ENCODE measurements around the gene SRPK1. TPM values are rescaled to one million over a fixed set of nuclear protein-coding genes. Genes with fewer than 3 reads are reported as not detected.

The SRPK1 gene
- total RNA-seq, 1 experiment from 2014 or later, result 46.9 TPM

GRCh38 chr6:35905141-35905785 lies 15.6 kb downstream of the SRPK1 start:
- Histone ChIP-seq H3K4me1 (replicated peaks) (no peaks in the 10 kb centered on the region), H3K4me3 (no peak overlapping the region), H3K36me3 (peaks cover 49% of the 10 kb centered on the region), H3K27me3 (replicated peaks) (no peaks in the 10 kb centered on the region; the same call in 1 of the 2 replicates), H3K27ac (no peak overlapping the region), H3K9me3 (replicated peaks) (0 out of 2 replicates have a peak, but pooled peaks cover 2% of the 10 kb centered on the region)
- no peak for DNase-seq (ENCODE audit: low read depth in 1 of 2, low spot score in 2 of 2)

- peaks cover 39% of the 10 kb centered on the region for H3K36me3 ChIP-seq
- no peak overlapping the region for H3K4me3 ChIP-seq
- DNase-seq (ENCODE audit: low read depth in 1 of 2, low spot score in 2 of 2), result no peak
- no peaks in the 10 kb centered on the region for H3K9me3 ChIP-seq (replicated peaks)
- H3K27me3 ChIP-seq (replicated peaks), result no peaks in the 10 kb centered on the region; the same call in 1 of the 2 replicates
- H3K27ac ChIP-seq, result no peak overlapping the region
- no peaks in the 10 kb centered on the region for H3K4me1 ChIP-seq (replicated peaks)
Observed at GRCh38 chr6:35903679-35904078, 17.2 kb downstream of the SRPK1 start.

- no peak for DNase-seq (ENCODE audit: low read depth in 1 of 2, low spot score in 2 of 2)
- Histone ChIP-seq H3K4me3 (no peak overlapping the region), H3K4me1 (replicated peaks) (no peaks in the 10 kb centered on the region), H3K36me3 (peaks cover 34% of the 10 kb centered on the region), H3K27ac (no peak overlapping the region), H3K9me3 (replicated peaks) (no peaks in the 10 kb centered on the region), H3K27me3 (replicated peaks) (no peaks in the 10 kb centered on the region)
Observed at GRCh38 chr6:35900448-35900847, 20.4 kb downstream of the SRPK1 start.

GRCh38 chr6:35898003-35898402 lies 22.9 kb downstream of the SRPK1 start:
- H3K9me3 ChIP-seq (replicated peaks), result no peaks in the 10 kb centered on the region
- H3K4me3 ChIP-seq, result no peak overlapping the region
- no peak overlapping the region for H3K27ac ChIP-seq
- no peak for DNase-seq (ENCODE audit: low read depth in 1 of 2, low spot score in 2 of 2)
- no peaks in the 10 kb centered on the region for H3K4me1 ChIP-seq (replicated peaks)
- H3K27me3 ChIP-seq (replicated peaks), result no peaks in the 10 kb centered on the region
- H3K36me3 ChIP-seq, result peaks cover 20% of the 10 kb centered on the region

- peaks cover 18% of the 10 kb centered on the region for H3K36me3 ChIP-seq
- H3K27ac ChIP-seq, result no peak overlapping the region
- H3K4me3 ChIP-seq, result no peak overlapping the region
- H3K9me3 ChIP-seq (replicated peaks), result no peaks in the 10 kb centered on the region
- no peaks in the 10 kb centered on the region for H3K4me1 ChIP-seq (replicated peaks)
- DNase-seq (ENCODE audit: low read depth in 1 of 2, low spot score in 2 of 2), result no peak
- H3K27me3 ChIP-seq (replicated peaks), result no peaks in the 10 kb centered on the region
Observed at GRCh38 chr6:35897486-35897885, 23.4 kb downstream of the SRPK1 start.

- no peak for DNase-seq (ENCODE audit: low read depth in 1 of 2, low spot score in 2 of 2)
- Histone ChIP-seq H3K27me3 (replicated peaks) (no peaks in the 10 kb centered on the region), H3K27ac (no peak overlapping the region), H3K4me1 (replicated peaks) (no peaks in the 10 kb centered on the region), H3K9me3 (replicated peaks) (no peaks in the 10 kb centered on the region), H3K36me3 (peaks cover 17% of the 10 kb centered on the region), H3K4me3 (no peak overlapping the region)
Observed at GRCh38 chr6:35897036-35897435, 23.9 kb downstream of the SRPK1 start.

- H3K4me3 ChIP-seq, result no peak overlapping the region
- H3K36me3 ChIP-seq, result peaks cover 15% of the 10 kb centered on the region
- H3K9me3 ChIP-seq (replicated peaks), result no peaks in the 10 kb centered on the region
- H3K27ac ChIP-seq, result no peak overlapping the region
- H3K27me3 ChIP-seq (replicated peaks), result no peaks in the 10 kb centered on the region
- no peak for DNase-seq (ENCODE audit: low read depth in 1 of 2, low spot score in 2 of 2)
- H3K4me1 ChIP-seq (replicated peaks), result no peaks in the 10 kb centered on the region
Observed at GRCh38 chr6:35896228-35896627, 24.7 kb downstream of the SRPK1 start.

GRCh38 chr6:35895560-35895959 lies 25.3 kb downstream of the SRPK1 start:
- H3K27ac ChIP-seq, result no peak overlapping the region
- DNase-seq (ENCODE audit: low read depth in 1 of 2, low spot score in 2 of 2), result no peak
- H3K36me3 ChIP-seq, result peaks cover 12% of the 10 kb centered on the region
- no peak overlapping the region for H3K4me3 ChIP-seq
- no peaks in the 10 kb centered on the region for H3K27me3 ChIP-seq (replicated peaks)
- no peaks in the 10 kb centered on the region for H3K9me3 ChIP-seq (replicated peaks)
- no peaks in the 10 kb centered on the region for H3K4me1 ChIP-seq (replicated peaks)

GRCh38 chr6:35894776-35895175 lies 26.1 kb downstream of the SRPK1 start:
- no peak for DNase-seq (ENCODE audit: low read depth in 1 of 2, low spot score in 2 of 2)
- H3K9me3 ChIP-seq (replicated peaks), result no peaks in the 10 kb centered on the region
- H3K36me3 ChIP-seq, result 0 out of 2 replicates have a peak, but pooled peaks cover 6% of the 10 kb centered on the region
- no peaks in the 10 kb centered on the region for H3K27me3 ChIP-seq (replicated peaks)
- H3K4me1 ChIP-seq (replicated peaks), result no peaks in the 10 kb centered on the region
- H3K27ac ChIP-seq, result no peak overlapping the region
- no peak overlapping the region for H3K4me3 ChIP-seq

- H3K4me3 ChIP-seq, result no peak overlapping the region
- no peaks in the 10 kb centered on the region for H3K27me3 ChIP-seq (replicated peaks)
- no peaks in the 10 kb centered on the region for H3K9me3 ChIP-seq (replicated peaks)
- no peak for DNase-seq (ENCODE audit: low read depth in 1 of 2, low spot score in 2 of 2)
- no peak overlapping the region for H3K27ac ChIP-seq
- H3K36me3 ChIP-seq, result peaks cover 13% of the 10 kb centered on the region
- H3K4me1 ChIP-seq (replicated peaks), result no peaks in the 10 kb centered on the region
Observed at GRCh38 chr6:35893246-35893645, 27.7 kb downstream of the SRPK1 start.

GRCh38 chr6:35892482-35892881 lies 28.4 kb downstream of the SRPK1 start:
- peaks cover 17% of the 10 kb centered on the region for H3K36me3 ChIP-seq
- H3K4me1 ChIP-seq (replicated peaks), result no peaks in the 10 kb centered on the region
- H3K27me3 ChIP-seq (replicated peaks), result no peaks in the 10 kb centered on the region
- H3K4me3 ChIP-seq, result no peak overlapping the region
- DNase-seq (ENCODE audit: low read depth in 1 of 2, low spot score in 2 of 2), result no peak
- no peak overlapping the region for H3K27ac ChIP-seq
- no peaks in the 10 kb centered on the region for H3K9me3 ChIP-seq (replicated peaks)

GRCh38 chr6:35879151-35879550 lies 41.7 kb downstream of the SRPK1 start:
- no peak for DNase-seq (ENCODE audit: low read depth in 1 of 2, low spot score in 2 of 2)
- H3K9me3 ChIP-seq (replicated peaks), result no peaks in the 10 kb centered on the region
- H3K4me3 ChIP-seq, result no peak overlapping the region
- H3K4me1 ChIP-seq (replicated peaks), result no peaks in the 10 kb centered on the region
- no peak overlapping the region for H3K27ac ChIP-seq
- peaks cover 34% of the 10 kb centered on the region for H3K36me3 ChIP-seq
- H3K27me3 ChIP-seq (replicated peaks), result no peaks in the 10 kb centered on the region

GRCh38 chr6:35876902-35877301 lies 44.0 kb downstream of the SRPK1 start:
- no peak overlapping the region for H3K27ac ChIP-seq
- H3K36me3 ChIP-seq, result peaks cover 17% of the 10 kb centered on the region
- H3K9me3 ChIP-seq (replicated peaks), result no peaks in the 10 kb centered on the region
- no peak overlapping the region for H3K4me3 ChIP-seq
- no peak for DNase-seq (ENCODE audit: low read depth in 1 of 2, low spot score in 2 of 2)
- no peaks in the 10 kb centered on the region for H3K4me1 ChIP-seq (replicated peaks)
- no peaks in the 10 kb centered on the region for H3K27me3 ChIP-seq (replicated peaks)

GRCh38 chr6:35874730-35875129 lies 46.2 kb downstream of the SRPK1 start:
- no peak overlapping the region for H3K27ac ChIP-seq
- H3K36me3 ChIP-seq, result peaks cover 16% of the 10 kb centered on the region
- no peak for DNase-seq (ENCODE audit: low read depth in 1 of 2, low spot score in 2 of 2)
- no peaks in the 10 kb centered on the region for H3K4me1 ChIP-seq (replicated peaks)
- H3K4me3 ChIP-seq, result no peak overlapping the region
- no peaks in the 10 kb centered on the region for H3K9me3 ChIP-seq (replicated peaks)
- H3K27me3 ChIP-seq (replicated peaks), result no peaks in the 10 kb centered on the region

GRCh38 chr6:35859367-35859766 lies 61.5 kb downstream of the SRPK1 start:
- Histone ChIP-seq H3K27ac (no peak overlapping the region), H3K27me3 (replicated peaks) (no peaks in the 10 kb centered on the region; the same call in 1 of the 2 replicates)

More at GRCh38 chr6:35859367-35859766, 61.5 kb downstream of the SRPK1 start:
- peaks cover 55% of the 10 kb centered on the region for H3K36me3 ChIP-seq
- no peak for DNase-seq (ENCODE audit: low read depth in 1 of 2, low spot score in 2 of 2)
- H3K4me3 ChIP-seq, result no peak overlapping the region
- no peaks in the 10 kb centered on the region for H3K9me3 ChIP-seq (replicated peaks)
- H3K4me1 ChIP-seq (replicated peaks), result no peaks in the 10 kb centered on the region

All from SJSA1 (cell line).